SK-N-MC (cell line): ENCODE measurements around the gene SIPA1L2.

Experiments used
- DNase-seq: peaks from one replicate; pipeline ENCODE4 v3.0.0-alpha.2; 2011; ENCODE audit warnings: low read depth, low spot score
- H3K27ac ChIP-seq: fragments of 200-600 bp; sonication (generic); 2 replicates; pipeline ENCODE4 v1.5.1; 2016; ENCODE audit warnings: mixed run types
- H3K36me3 ChIP-seq: fragments of 200-600 bp; sonication (generic); 2 replicates; pipeline ENCODE4 v1.6.1; 2017; ENCODE audit warnings: antibody characterized with exemption, low read length, mixed read lengths; ENCODE audit not compliant: insufficient read depth
- H3K4me3 ChIP-seq: fragments of 200-600 bp; sonication (generic); 2 replicates; pipeline ENCODE4 v1.5.1; 2016
- H3K9ac ChIP-seq: fragments of 200-600 bp; sonication (generic); 2 replicates; pipeline ENCODE4 v1.8.0; 2017; ENCODE audit warnings: mixed run types, mixed read lengths; ENCODE audit not compliant: insufficient read length
- H3K9me3 ChIP-seq: fragments of 200-600 bp; sonication (generic); 2 replicates; pipeline ENCODE4 v1.6.1; 2017; ENCODE audit warnings: low read depth, mild to moderate bottlenecking, antibody characterized with exemption, low read length, moderate library complexity, mixed read lengths
- EZH2 ChIP-seq: fragments of 200-600 bp; sonication (generic); IDR thresholded peaks from one replicate; pipeline ENCODE4 v1.6.1; 2017; ENCODE audit warnings: antibody characterized with exemption
- FOXP2 ChIP-seq: optimal IDR thresholded peaks from 2 replicates; pipeline ENCODE3; 2011; ENCODE audit warnings: mild to moderate bottlenecking, moderate library complexity; ENCODE audit not compliant: insufficient read depth; ENCODE audit errors: extremely low read length, control extremely low read depth
- POLR2AphosphoS5 ChIP-seq: IDR thresholded peaks from 2 replicates; pipeline ENCODE4 v1.6.1; 2012; ENCODE audit warnings: mild to moderate bottlenecking, low read depth, low read length, borderline replicate concordance

The SIPA1L2 gene

DNA sequence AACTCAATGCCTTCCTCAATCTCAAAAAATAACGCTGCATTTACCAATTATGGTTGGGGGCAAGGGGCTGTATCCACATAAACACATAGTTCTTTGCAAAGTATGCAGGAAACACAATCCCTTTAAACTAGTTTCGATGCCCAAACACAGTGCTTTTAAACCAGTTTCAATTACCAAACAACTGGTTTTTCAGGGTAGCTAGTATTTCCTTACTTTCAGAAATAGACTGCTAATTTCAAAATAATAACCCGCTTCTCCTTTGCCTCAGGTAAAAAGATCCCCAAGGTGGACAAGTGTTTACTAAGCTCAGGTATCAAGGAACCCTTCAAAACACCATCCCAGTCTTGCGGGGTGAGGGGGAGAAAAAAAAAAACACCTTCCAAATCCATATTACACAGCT is 2.8 kb downstream of the SIPA1L2 start:
- DNase-seq, result no peak
- no peak overlapping the region for H3K27ac ChIP-seq
- H3K9me3 ChIP-seq, result no peaks in the 10 kb centered on the region
- H3K36me3 ChIP-seq, result no peaks in the 10 kb centered on the region
- TF ChIP-seq FOXP2 (no peak), POLR2AphosphoS5 (no peak), EZH2 (no peak)
- H3K4me3 ChIP-seq, result no peak overlapping the region
- H3K9ac ChIP-seq, result no peak overlapping the region

DNA sequence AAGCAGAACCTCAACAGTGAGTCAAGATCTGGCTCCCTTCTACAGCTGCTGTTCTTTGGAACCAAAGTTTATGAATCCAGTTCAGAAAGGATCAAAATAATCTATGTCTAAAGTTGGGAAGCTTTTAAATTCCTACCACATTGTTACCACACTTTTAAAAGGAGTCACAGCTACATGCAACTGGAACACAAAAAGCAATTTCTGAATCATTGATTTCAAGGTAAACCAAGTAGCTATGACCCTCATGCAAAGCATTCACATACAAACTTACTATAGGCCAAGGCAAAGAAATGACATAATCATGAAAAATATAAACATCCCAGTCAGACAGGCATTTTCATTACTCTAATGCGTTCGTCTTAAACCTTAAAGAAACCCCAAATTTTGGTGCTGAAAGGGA is 3.5 kb downstream of the SIPA1L2 start:
- Histone ChIP-seq H3K36me3 (no peaks in the 10 kb centered on the region), H3K9ac (no peak overlapping the region), H3K9me3 (no peaks in the 10 kb centered on the region), H3K4me3 (no peak overlapping the region), H3K27ac (no peak overlapping the region)
- no peak for TF ChIP-seq FOXP2
- TF ChIP-seq POLR2AphosphoS5, result no peak
- TF ChIP-seq EZH2, result no peak
- no peak for DNase-seq

DNA sequence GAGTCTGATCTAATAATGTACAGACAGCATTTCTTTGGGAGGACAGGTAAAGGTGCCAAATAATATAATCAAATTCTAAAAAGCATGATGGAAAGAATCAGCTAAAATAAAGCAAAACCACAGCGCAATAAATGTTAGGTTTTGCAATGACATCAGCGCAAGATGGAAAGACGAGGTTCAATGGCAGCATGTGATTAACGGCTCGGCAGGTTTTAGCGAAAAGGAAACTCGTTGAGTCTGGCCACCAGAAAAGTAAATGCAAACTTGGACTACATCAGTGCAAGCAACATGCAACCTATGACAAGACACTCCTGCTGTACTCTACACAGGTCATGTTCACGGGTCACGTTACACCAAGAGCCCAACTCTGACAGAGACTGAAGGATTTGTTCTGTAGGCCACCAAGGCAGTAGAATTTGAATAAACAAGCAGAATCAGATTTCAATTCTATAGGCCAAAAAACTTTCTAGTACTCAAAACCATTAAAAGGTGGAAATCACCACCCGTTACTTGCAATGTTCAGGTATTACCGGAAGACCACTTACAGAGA is 4.5 kb downstream of the SIPA1L2 start:
- Histone ChIP-seq H3K36me3 (no peaks in the 10 kb centered on the region), H3K9ac (no peak overlapping the region), H3K4me3 (no peak overlapping the region), H3K27ac (no peak overlapping the region), H3K9me3 (no peaks in the 10 kb centered on the region)
- no peak for DNase-seq
- TF ChIP-seq EZH2 (no peak), POLR2AphosphoS5 (no peak), FOXP2 (no peak)

DNA sequence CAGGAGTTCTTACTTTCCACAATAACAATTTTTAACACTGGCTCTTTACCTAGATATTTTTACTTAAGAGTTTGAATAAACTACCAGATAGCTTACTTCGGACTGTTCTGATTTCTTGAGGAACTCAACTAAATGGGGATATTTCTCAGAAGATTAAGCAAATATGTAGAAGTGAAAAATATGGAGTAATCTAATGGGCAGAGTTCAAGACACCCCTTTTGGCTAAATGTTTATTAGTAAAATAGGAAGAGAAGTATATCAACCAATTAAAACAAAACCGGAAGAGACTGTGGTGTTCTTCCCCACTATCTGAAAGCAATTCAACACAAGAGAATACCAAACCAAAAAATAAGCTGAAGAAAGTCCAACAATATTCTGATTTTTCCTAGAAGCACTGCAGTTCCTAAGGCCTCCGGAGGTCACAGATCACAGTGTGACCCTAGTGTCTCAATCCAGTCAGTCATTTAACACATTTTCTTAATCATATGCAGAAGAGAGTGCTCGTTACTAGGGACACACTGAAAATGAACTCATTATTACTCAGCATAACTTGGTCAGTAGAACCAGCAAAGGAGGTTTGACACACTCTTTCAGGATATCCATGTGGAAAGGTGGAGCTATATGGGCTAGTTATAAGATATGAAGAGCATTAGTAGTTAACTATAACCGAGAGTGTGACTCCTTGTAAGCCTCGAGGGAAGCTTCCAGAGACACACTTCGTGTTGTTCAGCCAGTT is 5.2 kb downstream of the SIPA1L2 start:
- TF ChIP-seq EZH2, result no peak

DNA sequence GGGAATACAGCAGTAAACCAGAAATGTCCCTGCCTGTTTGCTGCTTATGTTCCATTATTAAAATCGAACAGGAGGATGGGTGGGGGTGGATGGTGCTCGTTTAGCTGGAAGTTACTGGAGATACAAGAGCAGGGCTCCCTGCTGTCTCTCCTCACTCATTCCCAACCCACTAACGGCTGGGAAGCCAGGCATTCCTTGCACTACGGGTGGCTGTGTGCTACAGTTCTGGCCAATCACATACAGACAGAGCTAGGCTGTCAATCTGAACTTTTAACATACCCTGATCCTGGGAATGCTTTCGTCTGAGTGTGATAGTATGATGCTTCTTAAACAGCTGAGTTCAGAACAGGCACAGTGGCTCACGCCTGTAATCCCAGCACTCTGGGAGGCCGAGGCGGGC is 7.0 kb downstream of the SIPA1L2 start:
- no peak for TF ChIP-seq FOXP2
- TF ChIP-seq EZH2, result no peak
- no peak for TF ChIP-seq POLR2AphosphoS5
- no peak for DNase-seq

More for the DNA sequence above, 5.2 kb downstream of the SIPA1L2 start:
- no peak overlapping the region for H3K4me3 ChIP-seq
- H3K9ac ChIP-seq, result no peak overlapping the region
- no peaks in the 10 kb centered on the region for H3K36me3 ChIP-seq
- H3K9me3 ChIP-seq, result no peaks in the 10 kb centered on the region
- DNase-seq, result no peak
- no peak overlapping the region for H3K27ac ChIP-seq

DNA sequence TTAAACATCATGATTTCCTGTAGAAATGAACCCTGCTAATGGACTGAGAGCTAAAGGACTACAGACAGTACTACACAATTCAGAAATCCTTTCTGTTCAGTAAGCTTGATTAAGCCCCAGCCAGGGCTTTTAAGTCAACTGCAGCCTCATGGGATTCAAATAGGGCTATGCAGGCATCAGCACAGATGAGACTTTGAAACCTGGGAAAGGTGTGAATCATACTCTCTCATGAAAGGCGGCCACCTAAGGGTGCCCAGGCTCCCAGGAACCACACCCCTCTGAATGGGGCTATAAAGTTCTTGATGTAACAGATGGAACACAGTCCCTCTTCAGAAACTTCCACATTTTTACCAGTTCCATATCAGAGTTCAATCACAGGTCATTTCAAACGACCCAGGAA is 7.6 kb downstream of the SIPA1L2 start:
- DNase-seq, result no peak
- no peak for TF ChIP-seq EZH2
- TF ChIP-seq FOXP2, result no peak
- no peak for TF ChIP-seq POLR2AphosphoS5
- no peaks in the 10 kb centered on the region for H3K9me3 ChIP-seq
- no peak overlapping the region for H3K9ac ChIP-seq
- H3K4me3 ChIP-seq, result no peak overlapping the region
- no peaks in the 10 kb centered on the region for H3K36me3 ChIP-seq
- H3K27ac ChIP-seq, result no peak overlapping the region

More for the DNA sequence above, 7.0 kb downstream of the SIPA1L2 start:
- Histone ChIP-seq H3K27ac (no peak overlapping the region), H3K9ac (no peak overlapping the region), H3K36me3 (no peaks in the 10 kb centered on the region), H3K9me3 (no peaks in the 10 kb centered on the region), H3K4me3 (no peak overlapping the region)

DNA sequence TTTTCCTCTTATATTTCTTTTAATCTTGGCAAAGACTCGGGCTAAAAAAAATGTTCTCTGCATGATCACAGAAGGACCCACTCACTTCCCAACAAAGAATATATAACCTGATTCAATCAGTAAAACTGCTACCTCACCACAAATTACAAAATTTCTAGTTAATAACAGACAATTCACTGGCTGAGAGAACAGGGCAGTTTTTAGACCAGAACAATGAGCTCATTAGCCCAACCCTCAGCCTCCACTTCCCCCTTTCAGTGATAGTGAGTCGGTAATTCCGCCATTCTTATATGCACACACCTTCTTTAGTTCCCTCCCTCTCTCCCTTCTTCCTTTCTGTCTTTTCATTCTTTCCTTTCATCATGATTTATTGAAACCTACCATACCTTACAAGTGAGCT is 8.9 kb downstream of the SIPA1L2 start:
- peak overlapping the region; percentile 53; the same call in 1 of the 2 replicates for H3K4me3 ChIP-seq
- H3K9me3 ChIP-seq, result no peaks in the 10 kb centered on the region
- TF ChIP-seq EZH2 (no peak), POLR2AphosphoS5 (no peak), FOXP2 (no peak)
- H3K9ac ChIP-seq, result no peak overlapping the region
- no peaks in the 10 kb centered on the region for H3K36me3 ChIP-seq
- DNase-seq, result no peak
- peak overlapping the region; percentile 18; the same call in 1 of the 2 replicates for H3K27ac ChIP-seq

DNA sequence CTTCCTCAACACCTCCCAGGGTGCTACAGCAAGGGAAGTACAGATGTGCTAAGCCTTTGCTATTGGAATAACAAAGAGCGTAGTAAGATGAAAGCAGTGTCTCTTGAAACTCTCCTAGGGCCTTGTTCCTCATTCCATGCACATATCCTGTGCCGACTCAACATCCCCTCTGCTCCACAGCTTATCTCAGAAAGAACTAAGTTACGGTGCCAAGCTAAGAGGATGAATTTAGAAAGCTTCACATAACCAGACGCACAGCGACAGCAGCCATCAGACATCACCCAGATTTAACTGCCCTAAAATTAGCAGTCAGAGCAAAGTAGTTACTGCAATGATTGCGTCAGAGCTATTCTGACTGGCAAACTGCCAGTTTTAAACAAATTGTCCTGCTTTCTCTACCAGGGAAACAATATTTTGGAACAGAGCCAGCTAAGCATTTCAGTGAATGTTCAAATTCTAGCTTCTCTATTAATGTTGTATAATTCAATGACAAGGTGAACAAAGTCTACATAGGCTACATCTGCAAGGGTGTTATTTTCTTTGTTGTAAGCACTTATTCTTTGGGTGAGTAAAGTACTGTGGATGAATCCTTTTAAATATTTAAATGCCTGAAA is 9.5 kb downstream of the SIPA1L2 start:
- DNase-seq, result peak; percentile 79
- Histone ChIP-seq H3K27ac (peak overlapping the region; percentile 27; the same call in 1 of the 2 replicates), H3K36me3 (no peaks in the 10 kb centered on the region), H3K9ac (no peak overlapping the region), H3K9me3 (no peaks in the 10 kb centered on the region), H3K4me3 (peak overlapping the region; percentile 53)
- TF ChIP-seq FOXP2 (no peak), EZH2 (no peak), POLR2AphosphoS5 (peak; percentile 48; the same call in 1 of the 2 replicates)

DNA sequence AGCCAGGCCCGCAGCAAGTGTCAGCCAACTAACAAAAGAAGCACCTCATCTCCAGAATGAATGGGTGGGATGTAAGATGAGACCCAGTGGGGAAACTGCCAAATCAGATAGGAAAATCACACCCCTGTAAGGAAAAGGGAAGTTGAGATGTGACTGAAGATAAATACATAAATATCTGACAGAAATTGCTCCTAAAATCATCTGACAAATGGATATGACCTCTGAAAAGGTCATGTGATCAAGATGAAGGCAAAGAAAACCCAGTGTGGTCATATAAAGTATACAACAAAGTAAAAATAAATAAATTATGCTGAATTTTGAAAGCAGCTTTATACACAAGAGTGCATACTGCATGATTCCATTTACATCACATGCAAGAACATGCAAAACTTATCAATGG is 12.7 kb downstream of the SIPA1L2 start:
- TF ChIP-seq FOXP2 (no peak), POLR2AphosphoS5 (no peak), EZH2 (no peak)
- H3K9ac ChIP-seq, result no peak overlapping the region
- H3K27ac ChIP-seq, result no peak overlapping the region
- no peak for DNase-seq
- H3K9me3 ChIP-seq, result no peaks in the 10 kb centered on the region
- no peaks in the 10 kb centered on the region for H3K36me3 ChIP-seq
- H3K4me3 ChIP-seq, result no peak overlapping the region
